Endothelial cell (in vitro differentiated cells): ENCODE data around the gene B9D1. TPM values are rescaled to one million over a fixed set of nuclear protein-coding genes. Genes with fewer than 3 reads are reported as not detected.

Experiments used
- DNase-seq: peaks from one replicate; pipeline ENCODE4 v3.0.0; 2021; ENCODE audit warnings: low spot score
- H3K27ac Mint-ChIP-seq: one replicate; pipeline ENCODE4 v1.8.0; 2021; ENCODE audit warnings: mixed read lengths, inconsistent platforms; ENCODE audit not compliant: unreplicated experiment
- H3K27me3 Mint-ChIP-seq: one replicate; pipeline ENCODE4 v1.8.0; 2021; ENCODE audit warnings: mild to moderate bottlenecking, moderate library complexity, mixed read lengths, inconsistent platforms; ENCODE audit not compliant: unreplicated experiment
- H3K36me3 Mint-ChIP-seq: one replicate; pipeline ENCODE4 v1.8.0; 2021; ENCODE audit warnings: mild to moderate bottlenecking, low read depth, mixed read lengths, inconsistent platforms; ENCODE audit not compliant: unreplicated experiment
- H3K4me1 Mint-ChIP-seq: one replicate; pipeline ENCODE4 v1.8.0; 2021; ENCODE audit warnings: mild to moderate bottlenecking, mixed read lengths, inconsistent platforms; ENCODE audit not compliant: unreplicated experiment
- H3K4me3 Mint-ChIP-seq: one replicate; pipeline ENCODE4 v1.8.0; 2021; ENCODE audit warnings: mild to moderate bottlenecking, mixed read lengths, inconsistent platforms; ENCODE audit not compliant: unreplicated experiment
- H3K9me3 Mint-ChIP-seq: one replicate; pipeline ENCODE4 v1.8.0; 2021; ENCODE audit warnings: mixed read lengths, inconsistent platforms; ENCODE audit not compliant: unreplicated experiment
- total RNA-seq: library from RNA; stranded (reverse); fragmentation: NEBNext Ultra II Directional; extraction: Animal tissue kit (Norgen Biotek cat#: 25700); gene quantifications from one replicate; pipeline ENCODE4 v1.2.1, GENCODE V29; 2021; ENCODE audit not compliant: unreplicated experiment
- TF ChIP-seq, protein P1 (sequence below): fragments of 200-600 bp; sonication (generic); IDR thresholded peaks from one replicate; pipeline ENCODE4 v1.5.0; 2021; ENCODE audit warnings: antibody characterized with exemption; ENCODE audit not compliant: unreplicated experiment

The B9D1 gene
- total RNA-seq, 1 donor from 2014 or later = 6.2 TPM

DNA sequence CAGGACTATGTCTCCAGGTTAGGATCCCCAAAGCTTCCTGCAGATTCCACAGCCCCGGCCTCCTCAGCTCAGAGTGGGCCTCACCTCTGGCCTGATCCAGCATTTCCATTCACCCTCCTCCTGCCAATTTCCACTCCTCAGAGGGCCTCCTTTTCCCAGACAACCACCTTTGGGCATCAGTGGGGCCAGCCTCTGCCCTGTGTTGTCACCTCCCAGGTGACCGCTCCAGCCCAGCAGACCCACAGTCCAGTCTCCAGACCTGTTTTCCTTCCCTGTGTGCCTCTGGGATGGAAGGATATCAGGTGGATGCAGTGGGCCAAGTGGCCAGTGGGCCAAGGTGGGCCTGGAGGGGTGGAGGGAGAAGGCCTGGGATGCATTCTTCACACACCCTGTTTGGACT lies 32.7 kb downstream of the B9D1 start:
- Mint-ChIP-seq H3K4me1 (no peaks in the 10 kb centered on the region), H3K27ac (no peak overlapping the region), H3K27me3 (peaks cover 3% of the 10 kb centered on the region), H3K9me3 (no peaks in the 10 kb centered on the region), H3K36me3 (peaks cover 32% of the 10 kb centered on the region), H3K4me3 (no peak overlapping the region)
- TF ChIP-seq, protein P1, sequence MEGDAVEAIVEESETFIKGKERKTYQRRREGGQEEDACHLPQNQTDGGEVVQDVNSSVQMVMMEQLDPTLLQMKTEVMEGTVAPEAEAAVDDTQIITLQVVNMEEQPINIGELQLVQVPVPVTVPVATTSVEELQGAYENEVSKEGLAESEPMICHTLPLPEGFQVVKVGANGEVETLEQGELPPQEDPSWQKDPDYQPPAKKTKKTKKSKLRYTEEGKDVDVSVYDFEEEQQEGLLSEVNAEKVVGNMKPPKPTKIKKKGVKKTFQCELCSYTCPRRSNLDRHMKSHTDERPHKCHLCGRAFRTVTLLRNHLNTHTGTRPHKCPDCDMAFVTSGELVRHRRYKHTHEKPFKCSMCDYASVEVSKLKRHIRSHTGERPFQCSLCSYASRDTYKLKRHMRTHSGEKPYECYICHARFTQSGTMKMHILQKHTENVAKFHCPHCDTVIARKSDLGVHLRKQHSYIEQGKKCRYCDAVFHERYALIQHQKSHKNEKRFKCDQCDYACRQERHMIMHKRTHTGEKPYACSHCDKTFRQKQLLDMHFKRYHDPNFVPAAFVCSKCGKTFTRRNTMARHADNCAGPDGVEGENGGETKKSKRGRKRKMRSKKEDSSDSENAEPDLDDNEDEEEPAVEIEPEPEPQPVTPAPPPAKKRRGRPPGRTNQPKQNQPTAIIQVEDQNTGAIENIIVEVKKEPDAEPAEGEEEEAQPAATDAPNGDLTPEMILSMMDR = no peak
- no peak for DNase-seq

DNA sequence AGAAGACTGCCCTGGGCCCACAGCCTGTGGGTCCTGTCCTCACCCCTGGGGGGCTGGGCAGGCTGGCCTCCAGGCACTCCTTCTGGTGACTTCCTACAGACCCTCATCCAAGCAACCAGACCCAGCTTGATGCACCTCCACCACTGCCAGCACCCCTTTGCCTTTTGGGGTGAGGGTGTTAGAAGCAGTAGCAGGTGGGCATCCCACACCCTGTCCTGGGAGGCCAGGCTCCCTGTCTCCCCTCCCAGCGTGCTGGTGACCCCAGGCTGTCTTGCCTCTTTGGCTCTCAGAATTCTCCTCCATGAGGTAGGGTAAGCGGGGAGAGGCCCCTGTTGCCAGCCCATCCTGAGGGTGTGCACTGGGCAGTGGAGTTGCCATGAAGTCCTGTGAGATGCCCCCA lies 33.4 kb downstream of the B9D1 start:
- no peak overlapping the region for H3K4me3 Mint-ChIP-seq
- H3K36me3 Mint-ChIP-seq = peaks cover 32% of the 10 kb centered on the region
- TF ChIP-seq, protein P1 = no peak
- no peaks in the 10 kb centered on the region for H3K9me3 Mint-ChIP-seq
- peaks cover 3% of the 10 kb centered on the region for H3K27me3 Mint-ChIP-seq
- DNase-seq = no peak
- no peak overlapping the region for H3K27ac Mint-ChIP-seq
- no peaks in the 10 kb centered on the region for H3K4me1 Mint-ChIP-seq

DNA sequence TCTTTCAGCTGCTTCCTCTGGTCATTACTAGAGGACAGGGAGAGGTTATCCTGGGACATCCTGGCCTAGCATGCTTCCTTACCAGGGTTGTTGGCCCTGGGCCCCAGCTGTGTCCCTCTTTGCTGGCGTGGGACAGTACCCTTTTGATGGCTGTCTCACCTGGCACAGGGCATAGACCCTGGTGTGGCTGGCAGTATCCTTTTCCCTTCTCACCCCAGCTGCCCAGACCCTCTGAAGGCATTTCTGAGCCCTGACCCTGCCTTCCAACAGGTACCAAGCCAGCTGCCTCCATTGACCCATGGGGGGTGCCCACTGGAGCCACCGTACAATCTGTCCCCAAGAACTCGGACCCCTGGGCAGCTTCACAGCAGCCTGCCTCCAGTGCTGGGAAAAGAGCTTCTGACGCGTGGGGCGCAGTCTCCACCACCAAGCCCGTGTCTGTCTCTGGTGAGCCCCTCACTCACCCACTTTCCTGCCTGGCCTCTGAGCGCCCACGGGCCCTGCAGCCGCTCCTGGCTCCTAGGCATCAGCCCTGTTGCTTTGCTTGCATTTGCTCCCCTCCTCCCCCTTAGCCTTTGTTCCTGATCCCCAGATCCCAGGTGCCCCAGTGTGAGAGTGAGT lies 34.0 kb downstream of the B9D1 start:
- Mint-ChIP-seq H3K9me3 (no peaks in the 10 kb centered on the region), H3K4me3 (no peak overlapping the region), H3K36me3 (peaks cover 36% of the 10 kb centered on the region), H3K27ac (no peak overlapping the region), H3K4me1 (no peaks in the 10 kb centered on the region), H3K27me3 (peaks cover 3% of the 10 kb centered on the region)
- TF ChIP-seq, protein P1 = no peak
- no peak for DNase-seq

DNA sequence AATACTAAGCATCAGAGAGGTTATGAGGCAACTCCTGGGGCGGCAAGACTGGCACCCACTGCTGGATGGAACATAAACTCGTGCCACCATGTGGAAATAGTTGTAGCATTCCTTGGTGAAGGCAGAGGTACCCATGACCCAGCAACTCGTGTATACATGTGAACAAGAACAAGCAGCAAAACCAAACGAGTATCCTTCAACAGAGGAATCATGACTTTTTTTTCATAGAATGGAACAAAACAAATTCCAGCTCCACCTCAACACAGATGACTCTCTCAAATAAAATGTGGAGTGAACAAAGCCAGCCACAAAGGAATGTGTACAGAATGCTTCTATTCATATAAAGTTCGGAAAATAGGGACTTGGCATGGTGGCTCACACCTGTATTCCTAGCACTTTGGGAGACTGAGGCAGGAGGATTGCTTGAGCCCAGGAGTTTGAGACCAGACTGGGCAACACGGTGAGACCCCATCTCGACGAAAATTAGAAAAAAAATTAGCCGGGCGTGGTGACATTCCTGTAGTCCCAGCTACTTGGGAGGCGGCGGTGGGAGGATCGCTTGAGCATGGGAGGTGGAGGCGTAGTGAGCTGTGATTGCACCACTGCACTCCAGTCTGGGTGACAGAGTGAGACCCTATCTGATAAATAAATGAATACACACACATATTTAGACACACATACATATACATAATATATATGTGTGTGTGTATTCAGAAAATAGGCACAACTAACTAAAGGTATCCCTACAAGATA lies 35.3 kb downstream of the B9D1 start:
- Mint-ChIP-seq H3K4me3 (peak overlapping the region; percentile 21), H3K36me3 (peaks cover 42% of the 10 kb centered on the region), H3K4me1 (no peaks in the 10 kb centered on the region), H3K27ac (peak overlapping the region; percentile 41), H3K27me3 (peaks cover 5% of the 10 kb centered on the region), H3K9me3 (no peaks in the 10 kb centered on the region)
- no peak for DNase-seq
- TF ChIP-seq, protein P1 = no peak

DNA sequence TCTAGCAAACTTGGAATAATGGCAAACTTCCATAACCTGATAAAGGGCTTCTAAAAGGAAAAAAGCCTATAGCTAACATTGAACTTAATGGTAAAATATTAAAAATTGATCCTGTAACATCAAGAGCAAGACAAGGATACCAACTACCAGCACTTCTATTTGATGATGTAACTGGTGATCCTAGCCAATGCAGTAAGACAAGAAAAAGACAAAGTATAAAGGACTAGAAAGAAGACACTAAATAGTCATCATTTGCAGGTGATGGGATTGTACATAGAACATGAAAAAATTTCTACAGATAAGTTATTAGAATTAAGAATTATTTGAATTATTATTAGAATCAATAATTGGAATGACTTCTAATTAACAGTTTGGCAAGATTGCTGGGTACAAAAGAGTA lies 37.0 kb downstream of the B9D1 start:
- H3K4me3 Mint-ChIP-seq = peak overlapping the region; percentile 18
- peaks cover 11% of the 10 kb centered on the region for H3K27me3 Mint-ChIP-seq
- H3K36me3 Mint-ChIP-seq = peaks cover 46% of the 10 kb centered on the region
- TF ChIP-seq, protein P1 = no peak
- no peaks in the 10 kb centered on the region for H3K9me3 Mint-ChIP-seq
- H3K4me1 Mint-ChIP-seq = no peaks in the 10 kb centered on the region
- no peak overlapping the region for H3K27ac Mint-ChIP-seq
- DNase-seq = no peak
